ENCODE data around the gene COMMD9. TPM values are rescaled to one million over a fixed set of nuclear protein-coding genes. Genes with fewer than 3 reads are reported as not detected.

The COMMD9 gene
- polyA plus RNA-seq, 1 of the 3 experiments (the other 2 are of a cell fraction) = 44.2 TPM

DNA sequence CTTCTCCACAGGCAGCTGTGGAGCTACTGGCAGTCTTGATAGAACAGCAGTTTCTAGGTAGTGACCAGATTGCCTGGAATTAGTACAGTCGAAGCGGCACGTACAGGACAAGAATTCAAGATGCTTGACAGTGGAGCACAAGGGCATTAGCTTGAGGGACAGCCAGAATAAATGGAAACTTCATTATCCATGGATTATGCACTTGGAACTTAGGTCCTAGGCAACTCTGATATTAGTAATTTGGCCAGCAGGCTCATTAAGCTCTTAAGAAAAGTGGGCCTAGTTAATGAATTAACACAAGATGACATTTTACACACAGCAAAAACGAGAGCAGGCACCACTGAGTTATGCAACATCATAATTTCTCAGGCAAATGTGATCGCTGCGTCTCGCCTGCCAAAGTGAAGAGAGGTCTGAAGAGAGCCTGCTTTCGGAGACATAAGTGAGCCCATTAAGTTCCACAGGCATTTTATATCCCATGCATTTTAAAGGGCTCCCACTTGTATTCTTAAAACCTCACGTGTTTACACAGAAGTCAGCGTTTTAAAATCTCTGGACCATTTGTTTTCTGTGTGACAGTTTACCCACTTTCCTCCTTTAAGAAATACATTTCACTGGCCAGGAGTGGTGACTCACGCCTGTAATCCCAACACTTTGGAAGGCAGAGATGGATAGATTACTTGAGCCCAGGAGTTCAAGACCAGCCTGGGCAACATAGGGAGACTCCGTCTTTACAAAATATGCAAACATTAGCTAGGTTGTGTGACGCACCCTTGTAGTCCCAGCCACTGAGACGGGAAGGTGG, 66.2 kb downstream of the COMMD9 start:
- no peaks in the 10 kb centered on the region for H3K27me3 ChIP-seq (ENCODE audit: insufficient read depth)
- CTCF ChIA-PET = interaction anchor here (1.2 to 1.5 kb wide), 2 partner anchors 11 to 43 kb away, joined by 3 to 6 read pairs; no protein-coding TSS in a partner anchor

More for the DNA sequence above, 66.2 kb downstream of the COMMD9 start:
- TF ChIP-seq SMC3 (IDR thresholded peaks at IDR 0.05; ENCODE audit: low read depth, low read length) (no peak), TEAD4 (IDR thresholded peaks at IDR 0.05; ENCODE audit: borderline replicate concordance, insufficient read depth) (no peak), NRF1 (IDR thresholded peaks at IDR 0.05; ENCODE audit: low read depth, low read length) (no peak), FOXM1 (IDR thresholded peaks at IDR 0.05; ENCODE audit: low read depth) (no peak)
- POLR2A ChIA-PET = interaction anchor here (1.1 kb wide), 1 partner anchor 31 kb away, joined by 3 read pairs; no protein-coding TSS in a partner anchor
- Histone ChIP-seq H3K9me2 (no peaks in the 10 kb centered on the region), H4K20me1 (ENCODE audit: insufficient read depth) (no peaks in the 10 kb centered on the region), H3K4me1 (ENCODE audit: control insufficient read depth in 1 of 2, insufficient read depth in 2 of 2, low read depth in 1 of 2, low read length in 1 of 2) (no peaks in the 10 kb centered on the region; a peak in 1 of 4 replicates), H3K27ac (ENCODE audit: low read depth in 2 of 2, low read length in 1 of 2) (no peak overlapping the region; a peak in 1 of 4 replicates), H3K9me3 (no peaks in the 10 kb centered on the region), H3K4me2 (no peak overlapping the region), H3K79me2 (ENCODE audit: insufficient read depth) (no peaks in the 10 kb centered on the region), H2AFZ (ENCODE audit: low read depth) (no peak overlapping the region), H3K36me3 (replicated peaks in 1 of 2; ENCODE audit: control insufficient read depth in 1 of 2, insufficient read depth in 2 of 2, low read length in 1 of 2) (peaks cover 0 to 3% of the 10 kb centered on the region in 2 experiments), H3K4me3 (ENCODE audit: low read depth in 2 of 2, low read length in 1 of 2) (no peak overlapping the region), H3K9ac (no peak overlapping the region), H3F3A (replicated peaks; ENCODE audit: insufficient read depth) (no peaks in the 10 kb centered on the region)
- no peak for DNase-seq
- 90% methylated on average over 14 of the region's 14 CpGs for whole genome bisulfite sequencing (ENCODE audit: low lambda C conversion rate)

Other genes with a start within 250 kb of the COMMD9 start
- 0.29 and 0.46 TPM in 2 replicates for gene PRR5L, start 6.9 kb upstream of the COMMD9 start, polyA plus RNA-seq (2012; rRNA removed)
- gene TRAF6, start 220.8 kb upstream of the COMMD9 start, polyA plus RNA-seq (2012; rRNA removed) = 4.3 and 5.1 TPM in 2 replicates